B cell (primary cell): ENCODE measurements around the gene RPS15A. TPM values are rescaled to one million over a fixed set of nuclear protein-coding genes. Genes with fewer than 3 reads are reported as not detected.

Source experiments
- ATAC-seq: fragments of 200-7000 bp; cut with Tn5 transposase; one replicate; pipeline ENCODE4 v1.10.0; 2021; ENCODE audit warnings: low read depth, mild to moderate bottlenecking, moderate number of reproducible peaks, moderate library complexity
- CTCF ChIA-PET: fragments of 350-600 bp; sonication (Branson Sonifier 250); formaldehyde crosslinking; loops from one replicate; lab custom pipeline; 2021; ENCODE audit warnings: antibody characterized with exemption, inconsistent platforms; lab: Charles Lee
- POLR2A ChIA-PET: fragments of 350-600 bp; sonication (Branson Sonifier 250); formaldehyde crosslinking; loops from one replicate; lab custom pipeline; 2021; ENCODE audit warnings: antibody characterized with exemption; lab: Charles Lee
- DNase-seq: peaks from one replicate; pipeline ENCODE4 v3.0.0; 2013
- H2AFZ ChIP-seq: 2 replicates; pipeline ENCODE4 v1.6.1; 2012; ENCODE audit warnings: mild to moderate bottlenecking, low read depth, low read length; ENCODE audit not compliant: insufficient read depth, poor library complexity, severe bottlenecking
- H3K27ac ChIP-seq, 2 donors: 1 replicate in 1 of 2; 2 replicates in 1 of 2; pipeline ENCODE4 v1.5.1; 2012 to 2013; ENCODE audit warnings: low read length in 2 of 2, mild to moderate bottlenecking in 2 of 2, moderate library complexity in 1 of 2
- H3K27me3 ChIP-seq, 4 experiments: fragments of 200-600 bp in 1 of 4; sonication (generic) in 1 of 4; replicated peaks in 1 of 4; 1 replicate in 2 of 4; 2 replicates in 2 of 4; pipeline versions ENCODE4 v1.6.1 to v1.7.0; 2013 to 2016; ENCODE audit warnings: low read length in 3 of 4, mild to moderate bottlenecking in 2 of 4, mixed read lengths in 1 of 4, moderate library complexity in 1 of 4; ENCODE audit not compliant: insufficient read depth in 4 of 4, control insufficient read depth in 3 of 4; ENCODE audit errors: control extremely low read depth in 1 of 4
- H3K36me3 ChIP-seq, 2 experiments: replicated peaks in 1 of 2; 1 replicate in 1 of 2; 2 replicates in 1 of 2; pipeline versions ENCODE4 v1.6.1 to v1.7.1; 2013; ENCODE audit warnings: low read length in 1 of 2; ENCODE audit not compliant: insufficient read depth in 2 of 2, control insufficient read depth in 1 of 2; ENCODE audit errors: control extremely low read depth in 1 of 2, extremely low read depth in 1 of 2
- H3K4me1 ChIP-seq, 2 donors: fragments of 200-600 bp in 1 of 2; sonication (generic) in 1 of 2; 1 replicate in 1 of 2; 2 replicates in 1 of 2; pipeline versions ENCODE4 v1.5.1 to v1.6.1; 2013 to 2017; ENCODE audit warnings: low read length in 2 of 2; ENCODE audit not compliant: control insufficient read depth in 2 of 2, insufficient read depth in 2 of 2
- H3K4me2 ChIP-seq: replicated peaks from 2 replicates; pipeline ENCODE3; 2012; ENCODE audit warnings: mild to moderate bottlenecking, low read depth, low read length; ENCODE audit not compliant: poor library complexity, severe bottlenecking
- H3K4me3 ChIP-seq, 5 experiments: fragments of 200-600 bp in 1 of 5; sonication (generic) in 1 of 5; 1 replicate in 3 of 5; 2 replicates in 2 of 5; pipeline versions ENCODE4 v1.5.1 to v1.7.0; 2011 to 2016; ENCODE audit warnings: low read length in 4 of 5, mild to moderate bottlenecking in 4 of 5, low read depth in 2 of 5, control low read depth in 1 of 5, moderate library complexity in 1 of 5; ENCODE audit not compliant: insufficient read depth in 1 of 5; ENCODE audit errors: control extremely low read depth in 1 of 5, extremely low read depth in 1 of 5
- H3K79me2 ChIP-seq: fragments of 200-600 bp; sonication (generic); one replicate; pipeline ENCODE4 v1.6.0; 2016; ENCODE audit warnings: low read length; ENCODE audit not compliant: control insufficient read depth, insufficient read depth
- H3K9ac ChIP-seq: fragments of 200-600 bp; sonication (generic); 2 replicates; pipeline ENCODE4 v1.6.1; 2017; ENCODE audit warnings: mild to moderate bottlenecking, low read length, moderate library complexity
- H3K9me3 ChIP-seq, 3 donors: one replicate each; pipeline versions ENCODE4 v1.6.1 to v1.7.1; 2013; ENCODE audit warnings: low read length in 2 of 3; ENCODE audit not compliant: control insufficient read depth in 2 of 3, insufficient read depth in 1 of 3; ENCODE audit errors: control extremely low read depth in 1 of 3
- H4K20me1 ChIP-seq: 2 replicates; pipeline ENCODE4 v1.6.0; 2012; ENCODE audit warnings: mild to moderate bottlenecking, low read length; ENCODE audit not compliant: insufficient read depth, control insufficient read depth, poor library complexity, severe bottlenecking
- H3K27ac Mint-ChIP-seq: one replicate; pipeline ENCODE4 v1.8.0; 2021; ENCODE audit warnings: mixed read lengths
- H3K27me3 Mint-ChIP-seq: one replicate; pipeline ENCODE4 v1.8.0; 2021; ENCODE audit warnings: mixed read lengths
- H3K4me1 Mint-ChIP-seq: one replicate; pipeline ENCODE4 v1.8.0; 2021; ENCODE audit warnings: mixed read lengths
- H3K4me3 Mint-ChIP-seq: one replicate; pipeline ENCODE4 v1.8.0; 2021; ENCODE audit warnings: mixed read lengths
- H3K9me3 Mint-ChIP-seq: one replicate; pipeline ENCODE4 v1.8.0; 2022; ENCODE audit warnings: mixed read lengths; ENCODE audit not compliant: insufficient read depth
- EZH2 ChIP-seq: IDR thresholded peaks from 2 replicates; pipeline ENCODE4 v1.6.1; 2012; ENCODE audit warnings: borderline replicate concordance, low read depth, mild to moderate bottlenecking, moderate library complexity, low read length; ENCODE audit not compliant: insufficient read depth, poor library complexity, severe bottlenecking
- WGBS: methylation state at CpG from one replicate; pipeline ENCODE4 v1.1.5; 2013; ENCODE audit warnings: missing lambda C conversion rate; ENCODE audit not compliant: insufficient coverage; 5-methylcytosine and 5-hydroxymethylcytosine counted together
- intact Hi-C: fragments of 100-400 bp; cut with micrococcal nuclease; formaldehyde crosslinking; loops from one replicate; pipeline ENCODE4 v1.10.0; 2022
- polyA plus RNA-seq: library from polyadenylated mRNA; depleted of rRNA; stranded (reverse); fragments of >200 nt; gene quantifications from 2 replicates; pipeline ENCODE4 v1.2.3, GENCODE V29; 2012
- total RNA-seq, 2 donors: library from RNA; stranded (reverse); fragments of 120-200 nt in 1 of 2; gene quantifications; 1 replicate in 1 of 2; 2 replicates in 1 of 2; pipeline versions ENCODE4 v1.2.3 to v1.2.4, GENCODE V29; 2013 to 2022
- TF ChIP-seq, protein P1 (sequence below): fragments of 200-600 bp; IDR thresholded peaks from one replicate; pipeline ENCODE4 v1.8.0; 2022; ENCODE audit warnings: antibody characterized with exemption, mild to moderate bottlenecking

Gene RPS15A
- total and polyA plus RNA-seq, 2 donors (not counting 1 experiment from before 2014, with no cell fraction given), result 2,321 to 5,957 TPM

GRCh38 chr16:18789515-18789849, 652 bp downstream of the RPS15A start:
- peaks cover 45% of the 10 kb centered on the region for H4K20me1 ChIP-seq
- intact Hi-C loops, result no loop called here
- no peak for TF ChIP-seq EZH2
- TF ChIP-seq, protein P1, sequence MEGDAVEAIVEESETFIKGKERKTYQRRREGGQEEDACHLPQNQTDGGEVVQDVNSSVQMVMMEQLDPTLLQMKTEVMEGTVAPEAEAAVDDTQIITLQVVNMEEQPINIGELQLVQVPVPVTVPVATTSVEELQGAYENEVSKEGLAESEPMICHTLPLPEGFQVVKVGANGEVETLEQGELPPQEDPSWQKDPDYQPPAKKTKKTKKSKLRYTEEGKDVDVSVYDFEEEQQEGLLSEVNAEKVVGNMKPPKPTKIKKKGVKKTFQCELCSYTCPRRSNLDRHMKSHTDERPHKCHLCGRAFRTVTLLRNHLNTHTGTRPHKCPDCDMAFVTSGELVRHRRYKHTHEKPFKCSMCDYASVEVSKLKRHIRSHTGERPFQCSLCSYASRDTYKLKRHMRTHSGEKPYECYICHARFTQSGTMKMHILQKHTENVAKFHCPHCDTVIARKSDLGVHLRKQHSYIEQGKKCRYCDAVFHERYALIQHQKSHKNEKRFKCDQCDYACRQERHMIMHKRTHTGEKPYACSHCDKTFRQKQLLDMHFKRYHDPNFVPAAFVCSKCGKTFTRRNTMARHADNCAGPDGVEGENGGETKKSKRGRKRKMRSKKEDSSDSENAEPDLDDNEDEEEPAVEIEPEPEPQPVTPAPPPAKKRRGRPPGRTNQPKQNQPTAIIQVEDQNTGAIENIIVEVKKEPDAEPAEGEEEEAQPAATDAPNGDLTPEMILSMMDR, result no peak

GRCh38 chr16:18788828-18789514, 1.2 kb downstream of the RPS15A start:
- H3K27me3 ChIP-seq, result no peaks in the 10 kb centered on the region
- peaks cover 0 to 6% (median 0%) of the 10 kb centered on the region in 3 donors for H3K9me3 ChIP-seq
- H2AFZ ChIP-seq, result no peak overlapping the region
- 19% methylated on average over 17 of the region's 20 CpGs for WGBS
- peaks cover 9 to 66% of the 10 kb centered on the region in 2 experiments for H3K36me3 ChIP-seq
- H3K4me3 ChIP-seq, result peak overlapping the region; percentile 81 to 99 (median 96)
- H3K79me2 ChIP-seq, result peaks cover 26% of the 10 kb centered on the region
- ATAC-seq (no peak), DNase-seq (no peak)
- peak overlapping the region; percentile 77 to 79 for H3K27ac ChIP-seq
- peak overlapping the region; percentile 90 for H3K9ac ChIP-seq
- Mint-ChIP-seq H3K27ac (peak overlapping the region; percentile 90), H3K4me1 (peaks cover 47% of the 10 kb centered on the region), H3K27me3 (no peaks in the 10 kb centered on the region), H3K9me3 (no peaks in the 10 kb centered on the region), H3K4me3 (peak overlapping the region; percentile 99)
- ChIA-PET POLR2A (interaction anchor here (1.1 to 2.4 kb wide), 4 partner anchors 11 to 279 kb away, joined by 3 to 28 read pairs (median 8); partner anchors contain the start of genes ARL6IP1 and COQ7), CTCF (interaction anchor here (1.3 to 6.4 kb wide), 2 partner anchors 12 to 181 kb away, joined by 4 to 73 read pairs; partner anchors contain the start of gene ARL6IP1)
- H3K4me1 ChIP-seq, result peaks cover 20 to 39% of the 10 kb centered on the region in 2 donors
- TF ChIP-seq EZH2, result no peak
- TF ChIP-seq, protein P1, result no peak
- H4K20me1 ChIP-seq, result peaks cover 50% of the 10 kb centered on the region
- intact Hi-C loops, result no loop called here
- peak overlapping the region; percentile 71 for H3K4me2 ChIP-seq

More at GRCh38 chr16:18789515-18789849, 652 bp downstream of the RPS15A start:
- Histone ChIP-seq H3K36me3 (peaks cover 8 to 66% of the 10 kb centered on the region in 2 experiments), H3K4me3 (peak overlapping the region; percentile 81 to 99 (median 96)), H3K4me2 (peak overlapping the region; percentile 71), H3K4me1 (peaks cover 20 to 39% of the 10 kb centered on the region in 2 donors), H3K79me2 (peaks cover 26% of the 10 kb centered on the region), H3K27me3 (no peaks in the 10 kb centered on the region), H3K9ac (peak overlapping the region; percentile 90), H3K9me3 (peaks cover 0 to 6% (median 0%) of the 10 kb centered on the region in 3 donors), H2AFZ (peak overlapping the region; percentile 97), H3K27ac (peak overlapping the region; percentile 77 to 79)
- Mint-ChIP-seq H3K4me3 (peak overlapping the region; percentile 99), H3K27me3 (no peaks in the 10 kb centered on the region), H3K4me1 (peaks cover 47% of the 10 kb centered on the region), H3K27ac (peak overlapping the region; percentile 90), H3K9me3 (no peaks in the 10 kb centered on the region)
- ATAC-seq (no peak), DNase-seq (no peak)
- POLR2A ChIA-PET, result interaction anchor here (1.1 to 2.4 kb wide), 3 partner anchors 10 to 278 kb away, joined by 3 to 28 read pairs (median 11); partner anchors contain the start of genes ARL6IP1 and COQ7
- CTCF ChIA-PET, result interaction anchor here (0.9 to 6.4 kb wide), 4 partner anchors 12 to 180 kb away, joined by 4 to 73 read pairs (median 4); partner anchors contain the start of gene ARL6IP1
- 0% methylated on average over 5 of the region's 5 CpGs for WGBS
